Cardiac fibroblast (primary cell): ENCODE measurements around the gene FOXP3.
A peak's percentile ranks its signal among the peaks of the same experiment; 100 is the strongest.

Experiments
- DNase-seq, 2 donors: peaks; one replicate each; pipeline versions ENCODE4 v3.0.0 to v3.0.0-alpha.2; 2010; ENCODE audit warnings: low read depth in 2 of 2
- H3K4me3 ChIP-seq, 2 donors: replicated peaks in 1 of 2; 1 replicate in 1 of 2; 2 replicates in 1 of 2; pipeline ENCODE4 v1.5.1; 2011; ENCODE audit warnings: low read depth in 2 of 2, low read length in 2 of 2, mild to moderate bottlenecking in 2 of 2, moderate library complexity in 1 of 2
- CTCF ChIP-seq: IDR thresholded peaks from one replicate; pipeline ENCODE4 v1.5.1; 2011; ENCODE audit warnings: low read depth, mild to moderate bottlenecking, low read length, inconsistent platforms

FOXP3 gene

GRCh38 chrX:49233887-49234555 is 30.5 kb downstream of the FOXP3 start:
- TF ChIP-seq CTCF: no peak
- no peak overlapping the region for H3K4me3 ChIP-seq
- DNase-seq: no peak

GRCh38 chrX:49233176-49233575 is 31.3 kb downstream of the FOXP3 start, which contains the start of gene CACNA1F:
TSS of gene CACNA1F (minus strand) at chrX:49233340. CDS start at chrX:49233309, 31 bp downstream.
- TF ChIP-seq CTCF: no peak
- no peak for DNase-seq
- H3K4me3 ChIP-seq: no peak within 1 kb of the TSS

- DNase-seq: no peak
- no peak for TF ChIP-seq CTCF
- H3K4me3 ChIP-seq: no peak overlapping the region
These were observed 32.0 kb downstream of the FOXP3 start for GRCh38 chrX:49232525-49232924.

- H3K4me3 ChIP-seq: no peak overlapping the region
- DNase-seq: no peak
- no peak for TF ChIP-seq CTCF
These were observed 33.0 kb downstream of the FOXP3 start for GRCh38 chrX:49231333-49232000.

- no peak for DNase-seq
- TF ChIP-seq CTCF: peak; percentile 13
- H3K4me3 ChIP-seq: peak overlapping the region in 1 of 2 donors; percentile 4
These were observed 33.8 kb downstream of the FOXP3 start for GRCh38 chrX:49230500-49231232.

- H3K4me3 ChIP-seq: no peak overlapping the region
- no peak for TF ChIP-seq CTCF
- no peak for DNase-seq
These were observed 36.3 kb downstream of the FOXP3 start for GRCh38 chrX:49228185-49228584.
